ENCODE measurements around the gene SLC1A4. TPM values are rescaled to one million over a fixed set of nuclear protein-coding genes. Genes with fewer than 3 reads are reported as not detected.
"Not testable (repeated sequence)": the region's sequence is repeated elsewhere in the genome, so short reads cannot be mapped to it uniquely, and the experiment has no call there.

The SLC1A4 gene
- total RNA-seq, 2 experiments from 2014 or later, result 26.8 to 27.0 TPM

GRCh38 chr2:64988420-64989125 is 626 bp upstream of the SLC1A4 start:
- Mint-ChIP-seq H3K4me3 (peak overlapping the region; percentile 87), H3K27me3 (peaks cover 9% of the 10 kb centered on the region), H3K36me3 (peaks cover 12% of the 10 kb centered on the region), H3K4me1 (peaks cover 47% of the 10 kb centered on the region), H3K9me3 (no peaks in the 10 kb centered on the region), H3K27ac (peak overlapping the region; percentile 79)
- ATAC-seq (ENCODE audit: low read depth), result peak; percentile 41
- POLR2A ChIA-PET, result interaction anchor here (0.6 to 3.3 kb wide), 10 partner anchors 9 to 465 kb away, joined by 3 to 24 read pairs (median 4); partner anchors contain the start of genes ACTR2, AFTPH and CEP68
- DNase-seq, result peak; percentile 79

- peak; percentile 37 for DNase-seq
- no peak for ATAC-seq (ENCODE audit: low read depth)
- POLR2A ChIA-PET, result interaction anchor here (0.5 to 3.3 kb wide), 6 partner anchors 43 to 311 kb away, joined by 3 to 24 read pairs (median 4); partner anchors contain the start of genes CEP68 and RAB1A
- H3K36me3 Mint-ChIP-seq, result peaks cover 18% of the 10 kb centered on the region
- no peaks in the 10 kb centered on the region for H3K9me3 Mint-ChIP-seq
- peaks cover 3% of the 10 kb centered on the region for H3K27me3 Mint-ChIP-seq
- H3K4me1 Mint-ChIP-seq, result peaks cover 50% of the 10 kb centered on the region
- H3K4me3 Mint-ChIP-seq, result peak overlapping the region; percentile 92
- H3K27ac Mint-ChIP-seq, result peak overlapping the region; percentile 80
Observed at GRCh38 chr2:64989982-64990614, 899 bp downstream of the SLC1A4 start.

GRCh38 chr2:64990876-64991275 is 1.7 kb downstream of the SLC1A4 start:
- peaks cover 18% of the 10 kb centered on the region for H3K36me3 Mint-ChIP-seq
- DNase-seq, result no peak
- no peak for ATAC-seq (ENCODE audit: low read depth)
- H3K4me3 Mint-ChIP-seq, result peak overlapping the region; percentile 92
- H3K27ac Mint-ChIP-seq, result no peak overlapping the region
- H3K4me1 Mint-ChIP-seq, result peaks cover 49% of the 10 kb centered on the region
- POLR2A ChIA-PET, result interaction anchor here (1.0 to 3.3 kb wide), 3 partner anchors 52 to 73 kb away, joined by 3 to 24 read pairs (median 5); partner anchors contain the start of gene CEP68
- no peaks in the 10 kb centered on the region for H3K9me3 Mint-ChIP-seq
- H3K27me3 Mint-ChIP-seq, result peaks cover 3% of the 10 kb centered on the region

GRCh38 chr2:64992218-64992617 is 3.0 kb downstream of the SLC1A4 start:
- Mint-ChIP-seq H3K4me3 (peak overlapping the region; percentile 92), H3K9me3 (no peaks in the 10 kb centered on the region), H3K36me3 (peaks cover 22% of the 10 kb centered on the region), H3K27ac (no peak overlapping the region), H3K4me1 (peaks cover 49% of the 10 kb centered on the region), H3K27me3 (no peaks in the 10 kb centered on the region)
- DNase-seq (no peak), ATAC-seq (ENCODE audit: low read depth) (no peak)
- POLR2A ChIA-PET, result interaction anchor here (1.7 kb wide), 1 partner anchor 39 kb away, joined by 4 read pairs; no protein-coding TSS in a partner anchor

- peak overlapping the region; percentile 92 for H3K4me3 Mint-ChIP-seq
- ATAC-seq (ENCODE audit: low read depth) (no peak), DNase-seq (no peak)
- no peaks in the 10 kb centered on the region for H3K27me3 Mint-ChIP-seq
- H3K36me3 Mint-ChIP-seq, result peaks cover 22% of the 10 kb centered on the region
- POLR2A ChIA-PET, result interaction anchor here (1.1 to 1.7 kb wide), 2 partner anchors 11 to 38 kb away, joined by 3 to 4 read pairs; no protein-coding TSS in a partner anchor
- H3K4me1 Mint-ChIP-seq, result peaks cover 45% of the 10 kb centered on the region
- H3K9me3 Mint-ChIP-seq, result no peaks in the 10 kb centered on the region
- H3K27ac Mint-ChIP-seq, result no peak overlapping the region
Observed at GRCh38 chr2:64992990-64993389, 3.8 kb downstream of the SLC1A4 start.

GRCh38 chr2:64995041-64995440 is 5.8 kb downstream of the SLC1A4 start:
- POLR2A ChIA-PET, result no interaction called here
- DNase-seq (no peak), ATAC-seq (ENCODE audit: low read depth) (no peak)
- H3K4me3 Mint-ChIP-seq, result no peak overlapping the region
- no peak overlapping the region for H3K27ac Mint-ChIP-seq
- peaks cover 22% of the 10 kb centered on the region for H3K36me3 Mint-ChIP-seq
- no peaks in the 10 kb centered on the region for H3K9me3 Mint-ChIP-seq
- H3K27me3 Mint-ChIP-seq, result no peaks in the 10 kb centered on the region
- peaks cover 51% of the 10 kb centered on the region for H3K4me1 Mint-ChIP-seq

- no peak for ATAC-seq (ENCODE audit: low read depth)
Observed at GRCh38 chr2:64996871-64997307, 7.7 kb downstream of the SLC1A4 start.

GRCh38 chr2:64998658-64999061 is 9.5 kb downstream of the SLC1A4 start:
- Mint-ChIP-seq H3K36me3 (peaks cover 29% of the 10 kb centered on the region), H3K4me1 (peaks cover 28% of the 10 kb centered on the region), H3K9me3 (no peaks in the 10 kb centered on the region), H3K27ac (no peak overlapping the region), H3K27me3 (no peaks in the 10 kb centered on the region), H3K4me3 (no peak overlapping the region)
- POLR2A ChIA-PET, result no interaction called here
- DNase-seq (no peak), ATAC-seq (ENCODE audit: low read depth) (no peak)

More at GRCh38 chr2:64996871-64997307, 7.7 kb downstream of the SLC1A4 start:
- no peaks in the 10 kb centered on the region for H3K27me3 Mint-ChIP-seq
- H3K4me1 Mint-ChIP-seq, result peaks cover 42% of the 10 kb centered on the region
- peaks cover 27% of the 10 kb centered on the region for H3K36me3 Mint-ChIP-seq
- no peak overlapping the region for H3K4me3 Mint-ChIP-seq
- POLR2A ChIA-PET, result no interaction called here
- DNase-seq, result no peak
- no peak overlapping the region for H3K27ac Mint-ChIP-seq
- H3K9me3 Mint-ChIP-seq, result no peaks in the 10 kb centered on the region

- DNase-seq (no peak), ATAC-seq (ENCODE audit: low read depth) (no peak)
- H3K36me3 Mint-ChIP-seq, result peaks cover 25% of the 10 kb centered on the region
- H3K4me3 Mint-ChIP-seq, result no peak overlapping the region
- no peaks in the 10 kb centered on the region for H3K27me3 Mint-ChIP-seq
- peaks cover 23% of the 10 kb centered on the region for H3K4me1 Mint-ChIP-seq
- no peaks in the 10 kb centered on the region for H3K9me3 Mint-ChIP-seq
- POLR2A ChIA-PET, result interaction anchor here (0.5 kb wide), 1 partner anchor 1594 kb away, joined by 5 read pairs; no protein-coding TSS in a partner anchor
- H3K27ac Mint-ChIP-seq, result no peak overlapping the region
Observed at GRCh38 chr2:64999754-65000153, 10.6 kb downstream of the SLC1A4 start.

GRCh38 chr2:65000644-65001043 is 11.4 kb downstream of the SLC1A4 start:
- POLR2A ChIA-PET, result no interaction called here
- no peaks in the 10 kb centered on the region for H3K9me3 Mint-ChIP-seq
- DNase-seq, result no peak
- peaks cover 32% of the 10 kb centered on the region for H3K36me3 Mint-ChIP-seq
- peaks cover 23% of the 10 kb centered on the region for H3K4me1 Mint-ChIP-seq
- H3K27me3 Mint-ChIP-seq, result no peaks in the 10 kb centered on the region
- no peak overlapping the region for H3K4me3 Mint-ChIP-seq
- ATAC-seq (ENCODE audit: low read depth), result no peak
- H3K27ac Mint-ChIP-seq, result no peak overlapping the region

- DNase-seq (no peak), ATAC-seq (ENCODE audit: low read depth) (no peak)
- Mint-ChIP-seq H3K9me3 (no peaks in the 10 kb centered on the region), H3K27ac (no peak overlapping the region), H3K27me3 (no peaks in the 10 kb centered on the region), H3K4me3 (no peak overlapping the region), H3K4me1 (peaks cover 15% of the 10 kb centered on the region), H3K36me3 (peaks cover 42% of the 10 kb centered on the region)
- POLR2A ChIA-PET, result no interaction called here
Observed at GRCh38 chr2:65003037-65003436, 13.8 kb downstream of the SLC1A4 start.

- ATAC-seq (ENCODE audit: low read depth); H3K9me3 Mint-ChIP-seq; DNase-seq; H3K4me3 Mint-ChIP-seq; H3K27ac Mint-ChIP-seq; H3K27me3 Mint-ChIP-seq; POLR2A ChIA-PET: not testable (repeated sequence)
- Mint-ChIP-seq H3K36me3 (peaks cover 45% of the 10 kb centered on the region), H3K4me1 (peaks cover 11% of the 10 kb centered on the region)
Observed at GRCh38 chr2:65004232-65004631, 15.0 kb downstream of the SLC1A4 start.

GRCh38 chr2:65013776-65014175 is 24.6 kb downstream of the SLC1A4 start:
- Mint-ChIP-seq H3K27me3 (no peaks in the 10 kb centered on the region), H3K4me3 (no peak overlapping the region), H3K27ac (no peak overlapping the region), H3K36me3 (peaks cover 35% of the 10 kb centered on the region), H3K4me1 (peaks cover 11% of the 10 kb centered on the region), H3K9me3 (no peaks in the 10 kb centered on the region)
- ATAC-seq (ENCODE audit: low read depth) (no peak), DNase-seq (no peak)
- POLR2A ChIA-PET, result no interaction called here

Data from activated naive CD8-positive, alpha-beta T cell treated with anti-CD3 and anti-CD28 coated beads, Interleukin-2, amount 10 ng/mL, durations not matched to agents 7 days and 5 days (primary cell).